ENCODE data around the gene YBX2. TPM values are rescaled to one million over a fixed set of nuclear protein-coding genes. Genes with fewer than 3 reads are reported as not detected.
A peak's percentile ranks its signal among the peaks of the same experiment; 100 is the strongest.
"Not testable (repeated sequence)": the region's sequence is repeated elsewhere in the genome, so short reads cannot be mapped to it uniquely, and the experiment has no call there.

Gene YBX2
- 12.2 and 21.8 TPM in 2 replicates for total RNA-seq (2014; rRNA removed; shearing (Covaris generic))

DNA sequence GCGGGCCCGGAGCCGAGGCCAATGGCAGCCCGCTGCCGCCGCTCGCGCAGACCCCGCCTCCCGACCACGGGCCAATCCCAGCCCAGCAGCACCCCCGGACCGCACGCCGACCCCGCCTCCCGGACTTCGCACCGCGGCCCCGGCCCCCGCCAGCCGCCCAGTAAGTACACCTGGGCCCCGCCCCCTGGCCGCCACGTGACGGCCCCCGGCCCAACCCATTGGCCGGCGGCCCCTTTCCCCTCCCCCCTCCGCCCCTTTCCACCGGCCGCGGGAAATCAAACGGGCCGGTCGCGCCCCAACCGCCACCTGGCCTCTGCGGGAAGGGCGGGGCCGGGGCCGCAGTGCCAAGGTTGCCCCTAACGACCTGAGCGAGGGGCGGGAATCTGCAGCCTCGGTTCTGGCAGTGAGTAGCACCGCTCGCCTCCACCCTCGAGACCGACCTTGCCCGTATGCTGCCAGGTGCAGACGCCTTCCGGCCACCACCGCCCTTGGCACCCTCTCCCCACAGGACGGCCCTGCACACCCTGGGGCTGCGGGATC is at the start of gene YBX2:
Gene YBX2 (minus strand): TSS at position 26 of the 540 bp plus-strand sequence. CDS start 139 bp downstream, outside the sequence.
- H3K4me3 ChIP-seq (ENCODE audit: insufficient read depth, low read depth, low read length), result peak within 1 kb of the TSS; percentile 53
- DNase-seq, result peak; percentile 100
- peaks cover 43% of the 10 kb centered on the region for H3K27me3 ChIP-seq (ENCODE audit: control insufficient read depth, insufficient read depth, low read length)
- no peaks in the 10 kb centered on the region for H3K36me3 ChIP-seq (replicated peaks; ENCODE audit: control insufficient read depth, insufficient read depth, low read length)

- DNase-seq, result no peak
- no peaks in the 10 kb centered on the region; the same call in 1 of the 2 replicates for H3K36me3 ChIP-seq (replicated peaks; ENCODE audit: control insufficient read depth, insufficient read depth, low read length)
- no peak overlapping the region for H3K4me3 ChIP-seq (ENCODE audit: insufficient read depth, low read depth, low read length)
- no peaks in the 10 kb centered on the region for H3K27me3 ChIP-seq (ENCODE audit: control insufficient read depth, insufficient read depth, low read length)
Measured at GRCh38 chr17:7343250-7343649, 48.8 kb upstream of the YBX2 start.

- no peaks in the 10 kb centered on the region; the same call in 1 of the 2 replicates for H3K36me3 ChIP-seq (replicated peaks; ENCODE audit: control insufficient read depth, insufficient read depth, low read length)
- no peaks in the 10 kb centered on the region for H3K27me3 ChIP-seq (ENCODE audit: control insufficient read depth, insufficient read depth, low read length)
- H3K4me3 ChIP-seq (ENCODE audit: insufficient read depth, low read depth, low read length), result no peak overlapping the region
- no peak for DNase-seq
Measured at GRCh38 chr17:7341842-7342241, 47.4 kb upstream of the YBX2 start.

DNA sequence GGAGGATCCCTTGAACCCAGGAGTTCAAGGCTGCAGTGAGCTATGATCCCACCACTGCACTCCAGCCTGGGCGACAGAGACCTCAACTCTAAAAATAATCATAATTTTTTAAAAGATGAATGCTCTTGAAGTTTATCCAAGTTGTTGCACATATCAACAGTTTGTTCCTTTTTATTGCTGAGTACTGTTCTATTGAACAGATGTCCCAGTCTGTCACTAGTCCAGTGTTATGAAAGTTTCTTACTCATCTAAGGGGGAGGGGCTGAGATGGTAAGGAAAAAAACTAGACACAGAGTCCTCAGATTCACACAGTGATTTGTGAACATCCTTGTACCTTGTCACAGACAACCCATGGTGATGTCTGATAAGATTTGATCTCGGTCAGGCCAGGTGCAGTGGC is 45.7 kb upstream of the YBX2 start:
- no peaks in the 10 kb centered on the region for H3K36me3 ChIP-seq (replicated peaks; ENCODE audit: control insufficient read depth, insufficient read depth, low read length)
- no peak overlapping the region for H3K4me3 ChIP-seq (ENCODE audit: insufficient read depth, low read depth, low read length)
- DNase-seq, result no peak
- no peaks in the 10 kb centered on the region for H3K27me3 ChIP-seq (ENCODE audit: control insufficient read depth, insufficient read depth, low read length)

DNA sequence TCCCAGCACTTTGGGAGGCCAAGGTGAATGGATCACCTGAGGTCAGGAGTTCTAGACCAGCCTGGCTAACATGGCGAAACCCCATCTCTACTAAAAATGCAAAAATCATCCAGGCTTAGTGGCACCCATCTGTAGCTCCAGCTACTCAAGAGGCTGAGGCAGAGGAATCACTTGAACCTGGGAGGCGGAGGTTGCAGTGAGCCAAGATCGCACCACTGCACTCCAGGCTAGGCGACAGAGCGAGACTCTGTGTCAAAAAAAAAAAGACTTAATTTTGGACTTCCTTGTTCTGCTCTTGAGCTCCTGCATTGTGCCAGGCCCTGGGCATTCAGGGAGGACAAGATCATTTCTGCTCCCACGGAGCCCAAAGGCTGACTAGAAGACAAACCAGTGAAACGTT is 43.2 kb upstream of the YBX2 start:
- not testable (repeated sequence) for H3K4me3 ChIP-seq (ENCODE audit: insufficient read depth, low read depth, low read length)

DNA sequence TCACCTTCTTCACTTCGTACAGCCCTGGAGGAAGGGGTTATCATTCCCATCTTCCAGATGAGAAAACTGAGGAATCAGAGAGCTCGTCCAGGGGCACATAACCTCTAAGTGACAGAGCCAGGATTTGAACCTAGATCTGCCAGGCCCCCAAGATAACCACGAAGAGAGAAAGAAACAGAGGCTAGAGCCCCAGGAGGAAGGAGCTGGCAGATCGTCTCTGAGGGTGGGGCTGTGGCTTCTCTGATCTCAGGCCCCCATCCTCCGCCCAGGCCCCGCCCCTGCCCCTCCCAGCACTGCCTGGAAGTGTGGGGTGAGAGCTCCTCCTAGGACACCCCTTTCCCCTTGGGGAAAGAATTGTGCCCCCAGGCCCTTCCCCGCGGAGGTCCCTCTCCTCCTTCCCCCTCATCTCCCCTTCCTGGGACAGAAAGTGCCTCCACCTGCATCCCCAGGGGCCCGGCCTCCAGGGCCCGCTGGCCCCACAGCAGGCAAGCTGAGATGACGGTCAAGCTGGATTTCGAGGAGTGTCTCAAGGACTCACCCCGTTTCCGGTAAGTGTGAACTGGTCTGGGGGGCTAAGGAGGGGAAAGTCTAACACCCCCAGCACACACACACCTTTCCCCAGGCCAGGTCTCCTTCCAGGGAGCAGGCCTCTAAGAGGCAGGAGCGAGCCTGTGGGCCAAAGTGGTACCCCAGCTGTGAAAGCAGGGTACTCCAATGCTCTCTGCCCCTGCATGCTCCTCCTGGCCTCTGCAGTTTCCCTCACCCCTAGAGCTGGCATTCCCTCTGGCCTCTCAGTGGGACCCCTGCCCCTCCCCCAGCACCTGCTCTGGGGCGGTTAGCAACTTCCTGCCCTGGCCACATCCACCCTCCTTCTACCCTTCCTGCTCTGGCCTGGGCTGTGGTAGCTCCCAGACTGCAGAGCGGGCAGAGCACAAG is 42.1 kb upstream of the YBX2 start, which contains the start of gene ACAP1:
Gene ACAP1 (plus strand): TSS at position 290 of the 936 bp plus-strand sequence. CDS start 206 bp downstream, at position 496.
- DNase-seq, result peak; percentile 85
- no peaks in the 10 kb centered on the region for H3K27me3 ChIP-seq (ENCODE audit: control insufficient read depth, insufficient read depth, low read length)
- no peaks in the 10 kb centered on the region for H3K36me3 ChIP-seq (replicated peaks; ENCODE audit: control insufficient read depth, insufficient read depth, low read length)
- H3K4me3 ChIP-seq (ENCODE audit: insufficient read depth, low read depth, low read length), result peak within 1 kb of the TSS; percentile 20

More for the DNA sequence above, 43.2 kb upstream of the YBX2 start:
- H3K27me3 ChIP-seq (ENCODE audit: control insufficient read depth, insufficient read depth, low read length); H3K36me3 ChIP-seq (replicated peaks; ENCODE audit: control insufficient read depth, insufficient read depth, low read length); DNase-seq: not testable (repeated sequence)

DNA sequence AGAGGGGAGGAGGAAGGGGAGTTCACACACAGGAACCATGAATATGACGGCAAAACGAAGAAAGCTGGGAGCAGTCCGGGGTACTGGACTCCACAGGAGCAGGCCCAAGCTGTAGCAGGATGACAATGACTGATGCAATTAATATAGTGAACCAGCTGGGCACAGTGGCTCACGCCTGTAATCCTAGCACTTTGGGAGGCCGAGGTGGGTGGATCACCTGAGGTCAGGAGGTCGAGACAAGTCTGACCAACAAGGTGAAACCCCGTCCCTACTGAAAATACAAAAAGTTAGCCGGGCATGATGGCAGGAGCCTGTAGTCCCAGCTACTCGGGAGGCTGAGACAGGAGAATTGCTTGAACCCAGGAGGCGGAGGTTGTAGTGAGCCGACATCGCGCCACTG is 41.3 kb upstream of the YBX2 start:
- H3K27me3 ChIP-seq (ENCODE audit: control insufficient read depth, insufficient read depth, low read length); H3K4me3 ChIP-seq (ENCODE audit: insufficient read depth, low read depth, low read length); DNase-seq; H3K36me3 ChIP-seq (replicated peaks; ENCODE audit: control insufficient read depth, insufficient read depth, low read length): not testable (repeated sequence)

DNA sequence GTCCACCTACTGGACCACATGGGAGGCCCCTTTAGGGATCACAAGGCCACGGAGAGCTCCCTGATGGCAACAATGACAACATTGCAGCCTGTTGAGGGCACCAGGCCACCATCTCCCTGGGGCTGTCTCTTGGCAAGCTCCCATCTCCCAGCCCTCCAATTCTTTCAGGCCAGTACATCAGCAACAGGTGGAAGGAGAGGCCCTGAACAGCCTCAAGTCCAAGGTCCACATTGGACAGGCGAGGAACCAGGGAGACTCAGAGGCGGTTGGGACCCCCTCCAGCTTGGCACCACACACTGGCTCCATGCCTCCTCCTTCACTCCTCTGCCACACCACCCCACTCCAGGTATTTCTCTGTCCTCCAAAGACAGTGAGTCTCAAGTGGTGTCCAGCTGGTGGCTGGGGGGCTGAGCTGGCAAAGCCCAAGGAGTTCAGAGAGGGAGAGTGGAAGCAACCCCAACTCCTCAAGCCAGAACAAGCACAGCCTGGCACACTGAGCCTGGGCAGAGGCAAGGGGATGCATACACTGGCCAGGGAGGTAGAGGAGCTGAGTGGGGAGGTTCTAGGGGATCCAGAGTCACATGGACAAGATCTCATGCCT is 40.6 kb upstream of the YBX2 start:
- DNase-seq, result no peak
- no peaks in the 10 kb centered on the region for H3K36me3 ChIP-seq (replicated peaks; ENCODE audit: control insufficient read depth, insufficient read depth, low read length)
- no peaks in the 10 kb centered on the region for H3K27me3 ChIP-seq (ENCODE audit: control insufficient read depth, insufficient read depth, low read length)
- no peak overlapping the region for H3K4me3 ChIP-seq (ENCODE audit: insufficient read depth, low read depth, low read length)

- not testable (repeated sequence) for H3K36me3 ChIP-seq (replicated peaks; ENCODE audit: control insufficient read depth, insufficient read depth, low read length); H3K4me3 ChIP-seq (ENCODE audit: insufficient read depth, low read depth, low read length); DNase-seq; H3K27me3 ChIP-seq (ENCODE audit: control insufficient read depth, insufficient read depth, low read length)
Measured at GRCh38 chr17:7332600-7333069, 38.2 kb upstream of the YBX2 start.

- H3K27me3 ChIP-seq (ENCODE audit: control insufficient read depth, insufficient read depth, low read length), result no peaks in the 10 kb centered on the region
- no peak for DNase-seq
- H3K4me3 ChIP-seq (ENCODE audit: insufficient read depth, low read depth, low read length), result no peak overlapping the region
- no peaks in the 10 kb centered on the region; the same call in 1 of the 2 replicates for H3K36me3 ChIP-seq (replicated peaks; ENCODE audit: control insufficient read depth, insufficient read depth, low read length)
Measured at GRCh38 chr17:7332111-7332510, 37.7 kb upstream of the YBX2 start.

DNA sequence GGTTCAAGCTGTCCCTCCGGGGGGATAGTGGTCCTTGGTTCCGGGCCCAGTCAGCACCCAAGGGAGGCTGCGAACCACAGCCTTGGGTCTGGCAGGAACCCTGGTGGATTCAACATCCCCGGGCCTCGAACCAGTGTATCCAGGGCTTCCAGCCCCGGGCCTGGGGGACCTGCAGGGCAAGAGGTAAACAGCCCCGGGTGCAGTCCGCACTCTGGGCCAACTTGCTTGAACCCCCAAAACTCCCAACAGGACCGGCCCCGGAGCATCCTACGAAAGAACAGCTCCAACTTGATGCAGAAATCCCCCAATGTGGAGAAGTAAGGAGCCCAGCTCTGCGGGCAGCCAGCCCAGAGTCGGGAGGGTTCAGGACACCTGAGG is 36.2 kb upstream of the YBX2 start:
- Histone ChIP-seq H3K36me3 (replicated peaks; ENCODE audit: control insufficient read depth, insufficient read depth, low read length) (peaks cover 10% of the 10 kb centered on the region), H3K4me3 (ENCODE audit: insufficient read depth, low read depth, low read length) (peak overlapping the region; percentile 68)
- no peak for DNase-seq

DNA sequence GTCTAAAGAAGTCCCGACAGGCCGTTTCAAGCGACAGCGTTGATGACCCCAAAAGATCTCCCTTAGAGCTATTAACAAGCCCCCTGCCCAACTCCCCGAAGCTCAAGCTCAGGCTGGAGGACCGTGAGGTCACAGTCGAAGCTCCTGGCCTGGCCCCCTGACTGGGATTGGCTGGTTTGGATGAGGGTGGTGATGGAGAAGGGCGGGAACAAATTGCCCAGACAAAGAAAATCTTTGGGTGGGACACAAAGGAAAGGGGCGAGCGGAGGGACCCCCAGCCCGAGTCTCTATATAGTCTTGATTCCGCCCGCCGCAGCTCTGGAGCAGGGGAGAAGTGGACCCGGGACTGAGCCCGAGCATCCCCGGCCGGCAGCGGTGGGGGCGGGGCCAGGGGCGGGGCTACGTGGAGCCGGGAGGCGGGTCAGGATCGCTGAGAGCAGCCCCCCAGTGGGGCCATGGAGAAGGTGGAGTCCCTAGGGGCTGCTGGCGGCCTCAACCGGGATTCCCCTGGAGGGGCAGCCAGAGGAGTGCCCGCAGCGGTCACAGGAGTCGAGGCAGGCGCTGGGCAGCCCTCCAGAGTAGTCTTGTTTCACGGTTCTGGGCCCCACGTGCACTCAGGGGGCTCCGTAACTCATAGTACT is 35.7 kb upstream of the YBX2 start:
- DNase-seq, result peak; percentile 99
- Histone ChIP-seq H3K4me3 (ENCODE audit: insufficient read depth, low read depth, low read length) (peak overlapping the region; percentile 68), H3K36me3 (replicated peaks; ENCODE audit: control insufficient read depth, insufficient read depth, low read length) (peaks cover 11% of the 10 kb centered on the region), H3K27me3 (ENCODE audit: control insufficient read depth, insufficient read depth, low read length) (no peaks in the 10 kb centered on the region)

More for the DNA sequence above, 36.2 kb upstream of the YBX2 start:
- H3K27me3 ChIP-seq (ENCODE audit: control insufficient read depth, insufficient read depth, low read length), result no peaks in the 10 kb centered on the region

DNA sequence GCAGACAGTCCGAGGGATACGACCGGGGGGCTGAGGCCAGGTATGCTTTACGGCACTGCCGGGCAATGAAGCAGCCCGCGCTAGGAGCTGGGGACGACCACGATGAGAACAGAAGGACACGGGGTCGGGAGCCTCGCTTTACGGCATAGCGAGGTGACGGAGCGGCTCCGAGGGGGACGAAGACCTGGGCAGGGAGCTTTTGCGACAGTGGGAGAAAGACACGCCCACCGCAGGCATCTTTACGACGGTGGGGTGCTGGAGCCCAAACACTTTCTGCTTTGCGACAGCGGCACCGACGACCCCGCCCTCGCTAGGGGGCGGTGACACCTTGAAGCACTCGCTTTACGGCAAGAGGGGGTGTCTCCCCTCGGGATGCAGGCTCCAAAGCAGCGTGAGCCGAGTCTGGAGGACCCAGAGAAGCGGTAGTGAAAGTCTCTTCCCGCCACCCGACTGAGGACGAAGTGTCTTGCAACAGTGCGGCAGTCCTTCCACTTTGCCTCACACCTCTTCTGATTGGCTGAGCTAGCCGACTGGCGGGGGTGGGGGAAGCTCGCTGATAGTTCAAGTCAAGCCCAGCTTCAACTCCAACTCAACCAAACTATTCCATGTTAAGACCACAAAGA is 35.0 kb upstream of the YBX2 start:
- peaks cover 16% of the 10 kb centered on the region for H3K36me3 ChIP-seq (replicated peaks; ENCODE audit: control insufficient read depth, insufficient read depth, low read length)
- H3K4me3 ChIP-seq (ENCODE audit: insufficient read depth, low read depth, low read length), result peak overlapping the region; percentile 68
- H3K27me3 ChIP-seq (ENCODE audit: control insufficient read depth, insufficient read depth, low read length), result no peaks in the 10 kb centered on the region
- DNase-seq, result peak; percentile 99

- Histone ChIP-seq H3K27me3 (ENCODE audit: control insufficient read depth, insufficient read depth, low read length) (no peaks in the 10 kb centered on the region), H3K36me3 (replicated peaks; ENCODE audit: control insufficient read depth, insufficient read depth, low read length) (peaks cover 19% of the 10 kb centered on the region), H3K4me3 (ENCODE audit: insufficient read depth, low read depth, low read length) (peak within 1 kb of the TSS; percentile 68)
- no peak for DNase-seq
Measured at GRCh38 chr17:7328840-7329373, 34.5 kb upstream of the YBX2 start, which contains the start of gene NEURL4. Gene NEURL4 (minus strand): TSS chr17:7329335. CDS start chr17:7329312, 23 bp downstream.
